Large intestine (tissue), 3 donors: ENCODE results near the gene FOXA3. TPM values are rescaled to one million over a fixed set of nuclear protein-coding genes. Genes with fewer than 3 reads are reported as not detected.

Experiments
- DNase-seq, 2 donors: peaks; one replicate each; pipeline versions ENCODE4 v3.0.0 to v3.0.0-alpha.2; 2013
- H3K27ac ChIP-seq: one replicate; pipeline ENCODE4 v1.5.1; 2013; ENCODE audit warnings: low read length
- H3K27me3 ChIP-seq: 2 replicates; pipeline ENCODE4 v1.6.1; 2013; ENCODE audit warnings: low read length; ENCODE audit not compliant: control insufficient read depth, insufficient read depth
- H3K36me3 ChIP-seq: 2 replicates; pipeline ENCODE4 v1.6.1; 2013; ENCODE audit warnings: low read length; ENCODE audit not compliant: control insufficient read depth, insufficient read depth
- H3K4me1 ChIP-seq: one replicate; pipeline ENCODE4 v1.6.1; 2013; ENCODE audit warnings: low read length; ENCODE audit not compliant: control insufficient read depth, insufficient read depth
- H3K4me3 ChIP-seq: one replicate; pipeline ENCODE4 v1.5.1; 2013; ENCODE audit warnings: low read length
- H3K9me3 ChIP-seq: one replicate; pipeline ENCODE4 v1.6.1; 2013; ENCODE audit warnings: mild to moderate bottlenecking, low read depth, low read length, moderate library complexity; ENCODE audit not compliant: control insufficient read depth
- WGBS: methylation state at CpG from one replicate; pipeline ENCODE4 v1.1.5; 2013; ENCODE audit warnings: low lambda C conversion rate; ENCODE audit not compliant: insufficient coverage; 5-methylcytosine and 5-hydroxymethylcytosine counted together
- polyA plus RNA-seq: library from polyadenylated mRNA; unstranded; fragments of 120-200 nt; gene quantifications from one replicate; pipeline ENCODE4 v1.2.1, GENCODE V29; 2013

The FOXA3 gene
- polyA plus RNA-seq, 1 donor, result 21.3 TPM

- Histone ChIP-seq H3K4me1 (no peaks in the 10 kb centered on the region), H3K27me3 (no peaks in the 10 kb centered on the region), H3K27ac (no peak overlapping the region), H3K36me3 (peaks cover 92% of the 10 kb centered on the region), H3K4me3 (no peak overlapping the region), H3K9me3 (no peaks in the 10 kb centered on the region)
- DNase-seq, result no peak
- no CpG with 5 or more reads among the region's 16 CpGs for WGBS
These were observed 36.5 kb upstream of the FOXA3 start for GRCh38 chr19:45827459-45828093.

- no peak overlapping the region for H3K4me3 ChIP-seq
- no peak overlapping the region for H3K27ac ChIP-seq
- no peak for DNase-seq
- no peaks in the 10 kb centered on the region for H3K4me1 ChIP-seq
- peaks cover 89% of the 10 kb centered on the region for H3K36me3 ChIP-seq
- no peaks in the 10 kb centered on the region for H3K9me3 ChIP-seq
- H3K27me3 ChIP-seq, result no peaks in the 10 kb centered on the region
- WGBS, result no CpG with 5 or more reads among the region's 9 CpGs
These were observed 35.6 kb upstream of the FOXA3 start for GRCh38 chr19:45828523-45828922.

DNA sequence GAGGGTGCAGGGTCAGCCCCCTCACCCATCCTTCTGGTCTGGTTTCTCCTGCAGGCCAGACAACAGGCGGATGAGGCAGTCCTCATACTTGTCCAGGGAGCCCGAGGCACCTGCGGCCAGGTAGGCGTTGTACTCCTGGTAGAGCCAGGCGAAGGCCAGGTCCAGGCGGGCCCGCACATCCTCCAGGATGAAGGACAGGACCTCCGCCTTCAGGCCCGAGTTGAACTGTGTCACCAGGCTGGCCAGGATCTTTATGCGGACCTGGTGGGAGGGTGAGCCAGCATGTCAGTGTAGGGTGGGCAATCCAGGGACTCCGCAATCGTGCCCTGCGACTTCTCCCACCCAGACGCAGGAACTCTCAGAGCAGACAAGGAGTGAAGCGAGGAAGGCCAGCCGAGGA lies 35.2 kb upstream of the FOXA3 start:
- Histone ChIP-seq H3K27ac (no peak overlapping the region), H3K9me3 (no peaks in the 10 kb centered on the region), H3K4me1 (no peaks in the 10 kb centered on the region), H3K4me3 (no peak overlapping the region), H3K36me3 (peaks cover 85% of the 10 kb centered on the region), H3K27me3 (no peaks in the 10 kb centered on the region)
- no CpG with 5 or more reads among the region's 16 CpGs for WGBS
- DNase-seq, result no peak

DNA sequence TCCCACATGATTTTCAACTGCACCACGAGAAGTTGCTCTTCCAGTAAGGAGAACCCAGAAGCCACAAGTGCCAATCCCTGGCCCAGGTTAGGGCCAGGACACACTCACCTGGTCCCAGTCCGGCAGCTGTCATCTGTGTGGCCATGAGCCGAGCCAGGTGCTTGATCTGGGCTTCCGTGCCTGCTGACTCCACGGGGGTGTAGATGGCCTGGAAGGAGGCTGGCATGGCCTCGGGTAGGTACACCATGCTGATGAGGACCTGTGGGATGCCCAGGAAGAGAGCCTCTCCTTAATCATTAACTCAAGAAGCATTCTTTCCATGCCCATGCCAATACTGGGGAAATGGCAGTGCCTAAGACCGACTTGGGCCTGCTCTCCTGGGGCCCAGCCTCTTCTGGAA lies 29.2 kb upstream of the FOXA3 start:
- H3K9me3 ChIP-seq, result peaks cover 4% of the 10 kb centered on the region
- H3K36me3 ChIP-seq, result peaks cover 65% of the 10 kb centered on the region
- no CpG with 5 or more reads among the region's 7 CpGs for WGBS

DNA sequence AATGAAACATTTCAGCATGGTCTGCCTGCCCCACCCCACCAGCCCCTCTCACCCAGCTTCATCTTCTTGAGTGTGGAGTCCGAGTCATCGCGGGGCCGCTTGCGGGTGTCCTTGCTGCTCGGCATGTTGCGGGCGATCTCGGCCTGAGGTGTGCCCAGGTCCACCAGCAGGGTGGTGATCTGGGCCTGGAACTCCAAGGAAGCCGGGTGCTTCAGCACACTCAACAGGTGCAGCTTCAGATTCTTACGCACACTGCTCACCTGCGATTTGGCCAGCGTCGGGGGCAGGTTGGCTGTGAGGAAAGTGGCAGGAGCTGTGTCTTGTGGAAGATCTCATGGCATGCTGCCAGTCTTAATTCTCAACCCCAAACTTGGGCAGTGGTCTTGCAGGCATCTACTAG lies 21.9 kb upstream of the FOXA3 start:
- Histone ChIP-seq H3K9me3 (peaks cover 4% of the 10 kb centered on the region), H3K27me3 (no peaks in the 10 kb centered on the region), H3K27ac (no peak overlapping the region), H3K36me3 (peaks cover 66% of the 10 kb centered on the region), H3K4me1 (no peaks in the 10 kb centered on the region), H3K4me3 (no peak overlapping the region)
- WGBS, result no CpG with 5 or more reads among the region's 14 CpGs
- DNase-seq, result no peak

More for the DNA sequence above, 29.2 kb upstream of the FOXA3 start:
- Histone ChIP-seq H3K4me3 (no peak overlapping the region), H3K27me3 (no peaks in the 10 kb centered on the region), H3K27ac (no peak overlapping the region), H3K4me1 (no peaks in the 10 kb centered on the region)
- no peak for DNase-seq

GRCh38 chr19:45847663-45848062 lies 16.5 kb upstream of the FOXA3 start:
- Histone ChIP-seq H3K4me1 (no peaks in the 10 kb centered on the region), H3K9me3 (no peaks in the 10 kb centered on the region), H3K4me3 (no peak overlapping the region), H3K27me3 (no peaks in the 10 kb centered on the region), H3K36me3 (peaks cover 68% of the 10 kb centered on the region), H3K27ac (no peak overlapping the region)
- 100% methylated on average over 2 of the region's 13 CpGs for whole genome bisulfite sequencing
- no peak for DNase-seq

GRCh38 chr19:45848922-45849321 lies 15.2 kb upstream of the FOXA3 start:
- Histone ChIP-seq H3K27me3 (no peaks in the 10 kb centered on the region), H3K4me3 (no peak overlapping the region), H3K27ac (no peak overlapping the region), H3K36me3 (peaks cover 68% of the 10 kb centered on the region), H3K4me1 (no peaks in the 10 kb centered on the region), H3K9me3 (no peaks in the 10 kb centered on the region)
- DNase-seq, result no peak
- WGBS, result 100% methylated on average over 2 of the region's 4 CpGs

- Histone ChIP-seq H3K9me3 (no peaks in the 10 kb centered on the region), H3K4me3 (no peak overlapping the region), H3K27me3 (no peaks in the 10 kb centered on the region), H3K4me1 (no peaks in the 10 kb centered on the region), H3K36me3 (peaks cover 71% of the 10 kb centered on the region), H3K27ac (no peak overlapping the region)
- WGBS, result no CpG with 5 or more reads among the region's 10 CpGs
- no peak for DNase-seq
These were observed 11.9 kb upstream of the FOXA3 start for GRCh38 chr19:45852145-45852750.

GRCh38 chr19:45852983-45853382 lies 11.1 kb upstream of the FOXA3 start:
- Histone ChIP-seq H3K27ac (no peak overlapping the region), H3K9me3 (no peaks in the 10 kb centered on the region), H3K4me1 (no peaks in the 10 kb centered on the region), H3K36me3 (peaks cover 65% of the 10 kb centered on the region), H3K27me3 (no peaks in the 10 kb centered on the region), H3K4me3 (no peak overlapping the region)
- DNase-seq, result no peak
- no CpG with 5 or more reads among the region's 7 CpGs for WGBS

- Histone ChIP-seq H3K27ac (no peak overlapping the region), H3K9me3 (no peaks in the 10 kb centered on the region), H3K4me3 (no peak overlapping the region), H3K4me1 (no peaks in the 10 kb centered on the region), H3K27me3 (no peaks in the 10 kb centered on the region), H3K36me3 (peaks cover 61% of the 10 kb centered on the region)
- WGBS, result no CpG with 5 or more reads among the region's 16 CpGs
- no peak for DNase-seq
These were observed 9.9 kb upstream of the FOXA3 start for GRCh38 chr19:45854167-45854778.
